Suppressor macrophage treated with lipopolysaccharide for 1 hour (primary cell): ENCODE results near the gene PARL.
A peak's percentile ranks its signal among the peaks of the same experiment; 100 is the strongest.

Experiments used
- DNase-seq, 3 donors: peaks; one replicate each; pipeline ENCODE4 v3.0.0-alpha.2; 2020 to 2022

Gene PARL

GRCh38 chr3:183782576-183783276 lies 102.0 kb downstream of the PARL start:
- DNase-seq: peak in 1 of 3 donors; percentile 14

GRCh38 chr3:183781246-183781645 lies 103.4 kb downstream of the PARL start:
- DNase-seq: no peak

- DNase-seq: peak; percentile 82 to 86 (median 85)
These were observed 104.7 kb downstream of the PARL start for GRCh38 chr3:183779896-183780465.
